Neural cell (in vitro differentiated cells): ENCODE measurements around the gene RPL26. TPM values are rescaled to one million over a fixed set of nuclear protein-coding genes. Genes with fewer than 3 reads are reported as not detected.

Experiments
- H2AFZ ChIP-seq: fragments of 200-600, 300-800 bp; sonication (generic), shearing (Covaris generic); 2 replicates; pipeline ENCODE4 v1.6.0; 2014; ENCODE audit warnings: low read depth, mild to moderate bottlenecking, antibody characterized with exemption, low read length, moderate library complexity
- H3F3A ChIP-seq: fragments of 200-600 bp; shearing (Covaris generic); 2 replicates; pipeline ENCODE4 v1.6.1; 2016; ENCODE audit warnings: mild to moderate bottlenecking, moderate library complexity, mixed read lengths, antibody characterized with exemption, low read length; ENCODE audit not compliant: insufficient read depth, poor library complexity, severe bottlenecking
- H3K27ac ChIP-seq: fragments of 200-600, 300-800 bp; sonication (generic), shearing (Covaris generic); 2 replicates; pipeline ENCODE4 v1.5.1; 2014; ENCODE audit warnings: mild to moderate bottlenecking, low read length, moderate library complexity
- H3K27me3 ChIP-seq: fragments of 300-800, 200-600 bp; sonication (generic), shearing (Covaris generic); 2 replicates; pipeline ENCODE4 v1.6.0; 2014; ENCODE audit warnings: mild to moderate bottlenecking, low read depth, low read length, moderate library complexity; ENCODE audit not compliant: insufficient read depth
- H3K36me3 ChIP-seq: fragments of 300-800, 200-600 bp; sonication (generic), shearing (Covaris generic); 2 replicates; pipeline ENCODE4 v1.5.1; 2014; ENCODE audit warnings: mild to moderate bottlenecking, antibody characterized with exemption, low read length, moderate library complexity; ENCODE audit not compliant: insufficient read depth
- H3K4me2 ChIP-seq: fragments of 300-800, 200-600 bp; sonication (generic), shearing (Covaris generic); 2 replicates; pipeline ENCODE4 v1.6.0; 2014; ENCODE audit warnings: mild to moderate bottlenecking, low read length
- H3K4me3 ChIP-seq: fragments of 300-800, 200-600 bp; sonication (generic), shearing (Covaris generic); 2 replicates; pipeline ENCODE4 v1.5.1; 2014; ENCODE audit warnings: mild to moderate bottlenecking, low read length, moderate library complexity
- H3K79me2 ChIP-seq: fragments of 200-600 bp; shearing (Covaris generic); replicated peaks from 2 replicates; pipeline ENCODE4 v1.6.0; 2014; ENCODE audit warnings: mild to moderate bottlenecking, low read length, moderate library complexity; ENCODE audit not compliant: insufficient read depth
- H3K9ac ChIP-seq: fragments of 300-800, 200-600 bp; sonication (generic), shearing (Covaris generic); 2 replicates; pipeline ENCODE4 v1.6.1; 2016; ENCODE audit warnings: mild to moderate bottlenecking, low read length, mixed read lengths
- H3K9me2 ChIP-seq: fragments of 200-600 bp; shearing (Covaris generic); 2 replicates; pipeline ENCODE4 v1.6.1; 2016; ENCODE audit warnings: mild to moderate bottlenecking, low read length, mixed read lengths; ENCODE audit not compliant: insufficient read depth
- H3K9me3 ChIP-seq: fragments of 200-600, 300-800 bp; sonication (generic), shearing (Covaris generic); 2 replicates; pipeline ENCODE4 v1.6.1; 2016; ENCODE audit warnings: mild to moderate bottlenecking, mixed run types, low read length, moderate library complexity, mixed read lengths
- H4K20me1 ChIP-seq: fragments of 200-600 bp; shearing (Covaris generic); 2 replicates; pipeline ENCODE4 v1.6.1; 2016; ENCODE audit warnings: mild to moderate bottlenecking, mixed run types; ENCODE audit not compliant: insufficient read depth
- EP300 ChIP-seq: fragments of 450-650 bp; conservative IDR thresholded peaks from 2 replicates; pipeline ENCODE4 v1.6.1; 2014; ENCODE audit warnings: antibody characterized with exemption, mild to moderate bottlenecking, moderate library complexity; ENCODE audit not compliant: poor library complexity, severe bottlenecking
- EZH2 ChIP-seq: fragments of 200-600, 300-800 bp; shearing (Covaris generic), sonication (generic); IDR thresholded peaks from 2 replicates; pipeline ENCODE4 v1.6.1; 2014; ENCODE audit warnings: antibody characterized with exemption, low read length, borderline replicate concordance, mild to moderate bottlenecking; ENCODE audit not compliant: insufficient read depth, poor library complexity, severe bottlenecking
- MXI1 ChIP-seq: fragments of 450-650 bp; conservative IDR thresholded peaks from 2 replicates; pipeline ENCODE4 v1.6.1; 2014; ENCODE audit warnings: antibody characterized with exemption, mild to moderate bottlenecking; ENCODE audit not compliant: poor library complexity, severe bottlenecking
- POLR2AphosphoS5 ChIP-seq: IDR thresholded peaks from 2 replicates; pipeline ENCODE4 v1.6.1; 2012
- RAD21 ChIP-seq: fragments of 450-650 bp; conservative IDR thresholded peaks from 2 replicates; pipeline ENCODE4 v1.6.1; 2014; ENCODE audit warnings: antibody characterized with exemption, mild to moderate bottlenecking, moderate library complexity
- SMC3 ChIP-seq: fragments of 450-650 bp; conservative IDR thresholded peaks from 2 replicates; pipeline ENCODE4 v1.6.1; 2014; ENCODE audit warnings: antibody characterized with exemption, mild to moderate bottlenecking, moderate library complexity; ENCODE audit not compliant: poor library complexity
- TAF1 ChIP-seq: IDR thresholded peaks from 2 replicates; pipeline ENCODE4 v1.6.1; 2012; ENCODE audit warnings: low read depth
- polyA plus RNA-seq: library from polyadenylated mRNA; depleted of rRNA; stranded (reverse); fragments of >200 nt; gene quantifications from 2 replicates; pipeline ENCODE4 v1.2.3, GENCODE V29; 2014
- TF ChIP-seq, protein P1 (sequence below): IDR thresholded peaks from 2 replicates; pipeline ENCODE4 v1.6.1; 2012; ENCODE audit warnings: borderline replicate concordance
- TF ChIP-seq, protein P2 (sequence below): fragments of 450-650 bp; IDR thresholded peaks from 2 replicates; pipeline ENCODE4 v1.5.1; 2014; ENCODE audit warnings: antibody characterized with exemption, mild to moderate bottlenecking, moderate library complexity; ENCODE audit not compliant: poor library complexity, severe bottlenecking

RPL26 gene
- polyA plus RNA-seq, 1 donor from 2014 or later, result 4,061 TPM

DNA sequence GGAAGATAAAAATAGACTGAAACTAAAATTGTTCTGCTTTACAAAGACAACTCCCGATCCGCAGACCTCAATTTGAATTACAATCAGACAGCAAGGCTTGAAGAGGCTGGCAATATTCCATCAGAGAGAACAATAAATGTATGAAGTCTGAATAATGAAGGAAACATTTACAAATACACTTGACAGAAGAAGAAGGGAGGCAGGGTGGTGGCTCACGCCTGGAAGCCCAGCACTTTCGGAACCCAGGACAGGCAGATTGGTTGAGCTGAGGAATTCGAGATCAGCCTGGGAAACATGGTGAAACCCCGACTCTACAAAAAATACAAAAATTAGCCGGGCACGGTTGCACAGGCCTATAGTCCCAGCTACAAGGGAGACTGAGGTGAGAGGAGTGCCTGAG is 28.8 kb downstream of the RPL26 start:
- no peaks in the 10 kb centered on the region for H4K20me1 ChIP-seq
- H3K9me3 ChIP-seq, result no peaks in the 10 kb centered on the region
- no peak overlapping the region for H2AFZ ChIP-seq
- H3K4me3 ChIP-seq, result no peak overlapping the region
- TF ChIP-seq, protein P1, sequence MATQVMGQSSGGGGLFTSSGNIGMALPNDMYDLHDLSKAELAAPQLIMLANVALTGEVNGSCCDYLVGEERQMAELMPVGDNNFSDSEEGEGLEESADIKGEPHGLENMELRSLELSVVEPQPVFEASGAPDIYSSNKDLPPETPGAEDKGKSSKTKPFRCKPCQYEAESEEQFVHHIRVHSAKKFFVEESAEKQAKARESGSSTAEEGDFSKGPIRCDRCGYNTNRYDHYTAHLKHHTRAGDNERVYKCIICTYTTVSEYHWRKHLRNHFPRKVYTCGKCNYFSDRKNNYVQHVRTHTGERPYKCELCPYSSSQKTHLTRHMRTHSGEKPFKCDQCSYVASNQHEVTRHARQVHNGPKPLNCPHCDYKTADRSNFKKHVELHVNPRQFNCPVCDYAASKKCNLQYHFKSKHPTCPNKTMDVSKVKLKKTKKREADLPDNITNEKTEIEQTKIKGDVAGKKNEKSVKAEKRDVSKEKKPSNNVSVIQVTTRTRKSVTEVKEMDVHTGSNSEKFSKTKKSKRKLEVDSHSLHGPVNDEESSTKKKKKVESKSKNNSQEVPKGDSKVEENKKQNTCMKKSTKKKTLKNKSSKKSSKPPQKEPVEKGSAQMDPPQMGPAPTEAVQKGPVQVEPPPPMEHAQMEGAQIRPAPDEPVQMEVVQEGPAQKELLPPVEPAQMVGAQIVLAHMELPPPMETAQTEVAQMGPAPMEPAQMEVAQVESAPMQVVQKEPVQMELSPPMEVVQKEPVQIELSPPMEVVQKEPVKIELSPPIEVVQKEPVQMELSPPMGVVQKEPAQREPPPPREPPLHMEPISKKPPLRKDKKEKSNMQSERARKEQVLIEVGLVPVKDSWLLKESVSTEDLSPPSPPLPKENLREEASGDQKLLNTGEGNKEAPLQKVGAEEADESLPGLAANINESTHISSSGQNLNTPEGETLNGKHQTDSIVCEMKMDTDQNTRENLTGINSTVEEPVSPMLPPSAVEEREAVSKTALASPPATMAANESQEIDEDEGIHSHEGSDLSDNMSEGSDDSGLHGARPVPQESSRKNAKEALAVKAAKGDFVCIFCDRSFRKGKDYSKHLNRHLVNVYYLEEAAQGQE, result no peak
- no peak for TF ChIP-seq POLR2AphosphoS5
- no peak overlapping the region for H3K4me2 ChIP-seq
- H3K9ac ChIP-seq, result no peak overlapping the region
- no peaks in the 10 kb centered on the region for H3K36me3 ChIP-seq
- H3K27me3 ChIP-seq, result no peaks in the 10 kb centered on the region
- no peaks in the 10 kb centered on the region for H3F3A ChIP-seq
- H3K27ac ChIP-seq, result no peak overlapping the region
- H3K9me2 ChIP-seq, result no peaks in the 10 kb centered on the region
- no peaks in the 10 kb centered on the region for H3K79me2 ChIP-seq

DNA sequence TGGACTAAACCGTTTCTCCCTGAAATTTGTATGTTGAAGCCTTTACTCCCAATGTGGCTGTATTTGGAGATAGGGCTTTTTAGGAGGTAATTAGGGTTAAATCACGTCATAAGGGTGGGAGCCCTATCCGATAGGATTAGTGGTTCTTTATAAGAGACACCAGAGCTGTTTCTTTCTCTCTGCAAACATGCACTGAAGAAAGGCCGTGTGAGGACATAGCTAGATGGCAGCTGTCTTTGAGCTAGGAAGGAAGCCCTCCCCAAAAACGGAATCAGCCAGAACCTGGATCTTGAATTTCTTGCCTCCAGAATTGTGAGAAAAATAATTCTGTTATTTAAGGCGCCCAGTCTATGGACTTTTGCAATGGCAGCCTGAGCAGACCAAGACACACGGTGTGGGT is 29.3 kb downstream of the RPL26 start:
- Histone ChIP-seq H3F3A (no peaks in the 10 kb centered on the region), H3K79me2 (no peaks in the 10 kb centered on the region), H3K27ac (no peak overlapping the region), H3K36me3 (no peaks in the 10 kb centered on the region), H3K9ac (no peak overlapping the region), H3K4me2 (no peak overlapping the region), H2AFZ (no peak overlapping the region), H3K27me3 (no peaks in the 10 kb centered on the region), H3K4me3 (no peak overlapping the region), H3K9me2 (no peaks in the 10 kb centered on the region), H4K20me1 (no peaks in the 10 kb centered on the region), H3K9me3 (no peaks in the 10 kb centered on the region)
- TF ChIP-seq RAD21 (no peak), EZH2 (no peak), SMC3 (no peak), POLR2AphosphoS5 (no peak), MXI1 (no peak), TAF1 (no peak), EP300 (no peak)
- TF ChIP-seq, protein P1, result no peak
- TF ChIP-seq, protein P2, sequence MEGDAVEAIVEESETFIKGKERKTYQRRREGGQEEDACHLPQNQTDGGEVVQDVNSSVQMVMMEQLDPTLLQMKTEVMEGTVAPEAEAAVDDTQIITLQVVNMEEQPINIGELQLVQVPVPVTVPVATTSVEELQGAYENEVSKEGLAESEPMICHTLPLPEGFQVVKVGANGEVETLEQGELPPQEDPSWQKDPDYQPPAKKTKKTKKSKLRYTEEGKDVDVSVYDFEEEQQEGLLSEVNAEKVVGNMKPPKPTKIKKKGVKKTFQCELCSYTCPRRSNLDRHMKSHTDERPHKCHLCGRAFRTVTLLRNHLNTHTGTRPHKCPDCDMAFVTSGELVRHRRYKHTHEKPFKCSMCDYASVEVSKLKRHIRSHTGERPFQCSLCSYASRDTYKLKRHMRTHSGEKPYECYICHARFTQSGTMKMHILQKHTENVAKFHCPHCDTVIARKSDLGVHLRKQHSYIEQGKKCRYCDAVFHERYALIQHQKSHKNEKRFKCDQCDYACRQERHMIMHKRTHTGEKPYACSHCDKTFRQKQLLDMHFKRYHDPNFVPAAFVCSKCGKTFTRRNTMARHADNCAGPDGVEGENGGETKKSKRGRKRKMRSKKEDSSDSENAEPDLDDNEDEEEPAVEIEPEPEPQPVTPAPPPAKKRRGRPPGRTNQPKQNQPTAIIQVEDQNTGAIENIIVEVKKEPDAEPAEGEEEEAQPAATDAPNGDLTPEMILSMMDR, result no peak
